Panc1 (cell line): ENCODE measurements around the gene SPATA33. TPM values are rescaled to one million over a fixed set of nuclear protein-coding genes. Genes with fewer than 3 reads are reported as not detected.

Experiments
- ATAC-seq: fragments of 200-7000 bp; cut with Tn5 transposase; 2 replicates; pipeline ENCODE4 v1.9.1; 2020; ENCODE audit warnings: mild to moderate bottlenecking, moderate library complexity
- BruUV-seq: library from RNA; stranded (reverse); fragments of 400-500 nt; replicated peaks from 2 replicates; lab custom pipeline; 2021; lab: Mats Ljungman, UMichigan
- CTCF ChIA-PET: fragments of 300-600 bp; sonication (Branson Sonifier 250); formaldehyde crosslinking; loops from one replicate; lab custom pipeline; 2022; ENCODE audit warnings: antibody characterized with exemption; lab: Charles Lee
- POLR2A ChIA-PET: fragments of 300-600 bp; sonication (Branson Sonifier 250); formaldehyde crosslinking; loops from one replicate; lab custom pipeline; 2022; ENCODE audit warnings: antibody characterized with exemption; lab: Charles Lee
- DNase-seq: peaks from one replicate; pipeline ENCODE4 v3.0.0-alpha.2; 2010; ENCODE audit warnings: low read depth, low spot score
- H3K27ac ChIP-seq: 2 replicates; pipeline ENCODE4 v1.5.1; 2011; ENCODE audit warnings: mild to moderate bottlenecking, low read length, inconsistent platforms
- H3K27me3 ChIP-seq: fragments of 200-500 bp; sonication (Bioruptor generic); 2 replicates; pipeline ENCODE4 v1.6.0; 2014; ENCODE audit warnings: low read length, inconsistent platforms; ENCODE audit not compliant: control insufficient read depth, insufficient read depth
- H3K36me3 ChIP-seq: fragments of 200-500 bp; sonication (Bioruptor generic); 2 replicates; pipeline ENCODE4 v1.5.1; 2014; ENCODE audit warnings: inconsistent platforms, mild to moderate bottlenecking, low read length, moderate library complexity; ENCODE audit not compliant: control insufficient read depth, insufficient read depth
- H3K4me1 ChIP-seq: 2 replicates; pipeline ENCODE4 v1.5.1; 2011; ENCODE audit warnings: inconsistent platforms, mild to moderate bottlenecking, low read length, moderate library complexity; ENCODE audit not compliant: control insufficient read depth, insufficient read depth
- H3K4me3 ChIP-seq, 2 experiments: 2 replicates each; pipeline ENCODE4 v1.5.1; 2011 to 2012; ENCODE audit warnings: low read depth in 2 of 2, low read length in 2 of 2, mild to moderate bottlenecking in 2 of 2, inconsistent platforms in 1 of 2, moderate library complexity in 1 of 2
- H3K9me3 ChIP-seq: fragments of 200-500 bp; sonication (Bioruptor generic); 2 replicates; pipeline ENCODE4 v1.5.1; 2014; ENCODE audit warnings: low read depth, mild to moderate bottlenecking, inconsistent platforms, low read length, moderate library complexity; ENCODE audit not compliant: control insufficient read depth, insufficient read depth
- CTCF ChIP-seq: fragments of 450-650 bp; IDR thresholded peaks from 2 replicates; pipeline ENCODE4 v1.5.1; 2017; ENCODE audit warnings: mild to moderate bottlenecking
- POLR2AphosphoS5 ChIP-seq: IDR thresholded peaks from 2 replicates; pipeline ENCODE4 v1.6.1; 2012; ENCODE audit warnings: mild to moderate bottlenecking, low read depth, low read length, moderate library complexity
- REST ChIP-seq, 2 experiments: IDR thresholded peaks; 2 replicates each; pipeline ENCODE4 v1.6.1; 2011 to 2012; ENCODE audit warnings: low read depth in 2 of 2, control low read depth in 1 of 2, low read length in 1 of 2, mild to moderate bottlenecking in 1 of 2, moderate library complexity in 1 of 2; ENCODE audit not compliant: insufficient read depth in 1 of 2
- SIN3A ChIP-seq: IDR thresholded peaks from 2 replicates; pipeline ENCODE4 v1.6.1; 2012; ENCODE audit warnings: low read depth, mild to moderate bottlenecking, low read length, moderate library complexity, borderline replicate concordance; ENCODE audit not compliant: insufficient read depth
- TCF7L2 ChIP-seq: IDR thresholded peaks from 2 replicates; pipeline ENCODE4 v1.6.1; 2011; ENCODE audit warnings: mild to moderate bottlenecking, low read depth, low read length, inconsistent platforms
- in situ Hi-C: cut with HindIII; loops from 2 replicates; pipeline ENCODE4 v1.10.0; 2016; ENCODE audit warnings: low sequenced_read_pairs, low pct_unique_long_range_greater_than_20kb
- intact Hi-C: fragments of 100-400 bp; cut with micrococcal nuclease; formaldehyde crosslinking; loops from one replicate; pipeline ENCODE4 v1.10.0; 2022; ENCODE audit not compliant: unreplicated experiment
- total RNA-seq: library from RNA; stranded (reverse); gene quantifications from one replicate; pipeline ENCODE4 v1.2.1, GENCODE V29; 2021; ENCODE audit not compliant: unreplicated experiment

SPATA33 gene
- total RNA-seq, 1 experiment from 2014 or later = 18.3 TPM

GRCh38 chr16:89616623-89617022 is 41.0 kb upstream of the SPATA33 start:
- no TSS peak for BruUV-seq
- no peaks in the 10 kb centered on the region for H3K27me3 ChIP-seq
- no peaks in the 10 kb centered on the region for H3K9me3 ChIP-seq
- in situ Hi-C loops = no loop called here
- POLR2A ChIA-PET = no interaction called here
- ATAC-seq (no peak), DNase-seq (no peak)
- CTCF ChIA-PET = no interaction called here
- no peak for TF ChIP-seq TCF7L2
- TF ChIP-seq REST (IDR thresholded peaks at IDR 0.05; ENCODE audit: insufficient read depth in 1 of 2, low read depth in 2 of 2, low read length in 1 of 2) = no peak
- TF ChIP-seq CTCF = no peak
- no peaks in the 10 kb centered on the region for H3K36me3 ChIP-seq
- intact Hi-C loops = no loop called here
- H3K4me3 ChIP-seq = no peak overlapping the region
- H3K4me1 ChIP-seq = peaks cover 6% of the 10 kb centered on the region; the same call in 1 of the 2 replicates
- no peak overlapping the region for H3K27ac ChIP-seq

GRCh38 chr16:89617036-89617435 is 40.6 kb upstream of the SPATA33 start:
- intact Hi-C loops = no loop called here
- ATAC-seq = no peak
- POLR2A ChIA-PET = no interaction called here

More at GRCh38 chr16:89617036-89617435, 40.6 kb upstream of the SPATA33 start:
- TF ChIP-seq POLR2AphosphoS5 (no peak), SIN3A (no peak), TCF7L2 (no peak), REST (IDR thresholded peaks at IDR 0.05; ENCODE audit: insufficient read depth in 1 of 2, low read depth in 2 of 2, low read length in 1 of 2) (no peak), CTCF (no peak)
- no peak for DNase-seq
- no peaks in the 10 kb centered on the region for H3K27me3 ChIP-seq
- H3K27ac ChIP-seq = no peak overlapping the region
- no peaks in the 10 kb centered on the region for H3K9me3 ChIP-seq
- peaks cover 6% of the 10 kb centered on the region; the same call in 1 of the 2 replicates for H3K4me1 ChIP-seq
- H3K4me3 ChIP-seq = no peak overlapping the region
- CTCF ChIA-PET = no interaction called here
- no TSS peak for BruUV-seq
- no peaks in the 10 kb centered on the region for H3K36me3 ChIP-seq
- in situ Hi-C loops = no loop called here
